SK-N-SH treated with all-trans-retinoic acid at 6 μM for 48 hours (cell line): ENCODE data around the gene DNMT3A.

Source experiments
- ATAC-seq: fragments of 200-7000 bp; cut with Tn5 transposase; 3 replicates; pipeline ENCODE4 v1.9.1; 2020; ENCODE audit warnings: mild to moderate bottlenecking, moderate library complexity
- ARNTL ChIP-seq: fragments of 450-650 bp; formaldehyde crosslinking; IDR thresholded peaks from 2 replicates; pipeline ENCODE4 v1.5.0; 2020; ENCODE audit warnings: low read depth, mild to moderate bottlenecking, moderate library complexity, borderline replicate concordance
- BACH2 ChIP-seq: fragments of 250-450 bp; sonication (Bioruptor Pico); IDR thresholded peaks from 2 replicates; pipeline ENCODE4 v1.9.0; 2021; ENCODE audit warnings: mild to moderate bottlenecking, borderline replicate concordance
- ESRRG ChIP-seq: fragments of 250-450 bp; sonication (Bioruptor Pico); IDR thresholded peaks from 2 replicates; pipeline ENCODE4 v1.6.1; 2021; ENCODE audit warnings: mild to moderate bottlenecking
- GLIS3 ChIP-seq: fragments of 250-450 bp; sonication (Bioruptor Pico); IDR thresholded peaks from 2 replicates; pipeline ENCODE4 v1.5.0; 2020; ENCODE audit warnings: mild to moderate bottlenecking, moderate library complexity
- ISL1 ChIP-seq: fragments of 250-450 bp; sonication (Bioruptor Pico); IDR thresholded peaks from 2 replicates; pipeline ENCODE4 v2.1.2; 2022; ENCODE audit warnings: mild to moderate bottlenecking, moderate library complexity
- PATZ1 ChIP-seq: fragments of 250-450 bp; sonication (Bioruptor Pico); IDR thresholded peaks from 2 replicates; pipeline ENCODE4 v1.8.0; 2020; ENCODE audit warnings: mild to moderate bottlenecking, moderate library complexity, borderline replicate concordance
- POU6F1 ChIP-seq: fragments of 250-450 bp; sonication (Bioruptor Pico); IDR thresholded peaks from 2 replicates; pipeline ENCODE4 v1.8.0; 2021; ENCODE audit warnings: low read depth, mild to moderate bottlenecking, moderate library complexity, borderline replicate concordance
- PPARA ChIP-seq: fragments of 250-450 bp; sonication (Bioruptor Pico); IDR thresholded peaks from 2 replicates; pipeline ENCODE4 v1.5.0; 2020; ENCODE audit warnings: mild to moderate bottlenecking, borderline replicate concordance
- RARB ChIP-seq: fragments of 250-450 bp; sonication (Bioruptor Pico); IDR thresholded peaks from 2 replicates; pipeline ENCODE4 v1.8.0; 2021; ENCODE audit warnings: mild to moderate bottlenecking, moderate library complexity
- SNAI2 ChIP-seq: fragments of 250-450 bp; sonication (Bioruptor Pico); IDR thresholded peaks from 2 replicates; pipeline ENCODE4 v1.5.0; 2020; ENCODE audit warnings: mild to moderate bottlenecking, moderate library complexity
- TOX ChIP-seq: fragments of 250-450 bp; sonication (Bioruptor Pico); IDR thresholded peaks from 2 replicates; pipeline ENCODE4 v1.8.0; 2021; ENCODE audit warnings: mild to moderate bottlenecking, moderate library complexity, borderline replicate concordance
- ZFP3 ChIP-seq: fragments of 250-450 bp; sonication (Bioruptor Pico); IDR thresholded peaks from 2 replicates; pipeline ENCODE4 v1.5.0; 2020; ENCODE audit warnings: mild to moderate bottlenecking, moderate library complexity
- ZFP30 ChIP-seq: fragments of 450-650 bp; formaldehyde crosslinking; IDR thresholded peaks from 2 replicates; pipeline ENCODE4 v1.5.0; 2022; ENCODE audit warnings: mild to moderate bottlenecking, moderate library complexity
- ZNF565 ChIP-seq: fragments of 450-650 bp; formaldehyde crosslinking; conservative IDR thresholded peaks from 2 replicates; pipeline ENCODE4 v1.5.0; 2020; ENCODE audit warnings: low read depth, mild to moderate bottlenecking, moderate library complexity
- ZNF70 ChIP-seq: fragments of 450-650 bp; formaldehyde crosslinking; IDR thresholded peaks from 2 replicates; pipeline ENCODE4 v1.5.0; 2020; ENCODE audit warnings: mild to moderate bottlenecking, moderate library complexity
- ZNF8 ChIP-seq: fragments of 450-650 bp; formaldehyde crosslinking; IDR thresholded peaks from 2 replicates; pipeline ENCODE4 v1.5.0; 2020; ENCODE audit warnings: mild to moderate bottlenecking, moderate library complexity
- TF ChIP-seq, protein P1 (sequence below): fragments of 250-450 bp; sonication (Bioruptor Pico); IDR thresholded peaks from 2 replicates; pipeline ENCODE4 v1.5.1; 2021; ENCODE audit warnings: mild to moderate bottlenecking, moderate library complexity
- TF ChIP-seq, protein P2 (sequence below): fragments of 250-450 bp; sonication (Bioruptor Pico); IDR thresholded peaks from 2 replicates; pipeline ENCODE4 v1.5.1; 2020; ENCODE audit warnings: low read depth, mild to moderate bottlenecking, moderate library complexity
- TF ChIP-seq, protein P3 (sequence below): fragments of 250-450 bp; sonication (Bioruptor Pico); IDR thresholded peaks from 2 replicates; pipeline ENCODE4 v1.5.0; 2020; ENCODE audit warnings: mild to moderate bottlenecking, moderate library complexity

DNMT3A gene

DNA sequence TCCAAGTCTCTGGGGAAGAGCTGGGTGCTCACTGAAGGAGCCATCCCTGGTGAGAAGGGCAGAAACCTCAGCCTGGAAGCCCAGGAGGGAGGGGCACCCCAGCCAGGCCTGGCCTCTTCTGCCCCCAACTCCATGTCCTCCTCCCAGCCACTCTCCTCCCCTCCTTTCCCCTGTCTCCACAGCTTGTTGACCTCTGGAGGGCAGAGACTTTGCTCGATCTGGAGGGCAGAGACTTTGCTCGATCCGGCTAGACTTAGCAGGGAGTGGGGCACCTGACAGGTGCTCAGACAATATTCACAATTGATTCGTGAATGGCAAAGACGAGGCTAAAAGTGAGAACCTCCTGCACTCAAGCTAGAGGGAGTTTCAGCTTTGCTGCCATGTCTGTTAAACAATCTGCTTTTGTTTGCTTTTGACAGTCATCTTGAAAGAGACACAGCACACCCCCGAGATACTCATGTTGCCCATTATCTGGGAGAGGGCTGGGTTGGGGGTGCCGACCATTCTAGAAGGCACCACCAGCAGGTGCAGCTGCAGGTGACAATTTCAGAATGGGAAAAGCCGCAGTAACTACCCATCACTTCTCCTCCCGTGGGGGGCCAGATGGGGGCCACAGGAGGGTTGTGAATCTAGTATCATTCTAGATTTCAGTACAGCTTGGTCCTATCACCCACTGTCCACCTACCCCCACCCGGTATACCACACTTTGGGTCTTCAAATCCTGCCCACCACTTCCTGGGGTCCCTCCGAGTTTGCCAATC lies 54.8 kb downstream of the DNMT3A start (continued):
- TF ChIP-seq, protein P1, sequence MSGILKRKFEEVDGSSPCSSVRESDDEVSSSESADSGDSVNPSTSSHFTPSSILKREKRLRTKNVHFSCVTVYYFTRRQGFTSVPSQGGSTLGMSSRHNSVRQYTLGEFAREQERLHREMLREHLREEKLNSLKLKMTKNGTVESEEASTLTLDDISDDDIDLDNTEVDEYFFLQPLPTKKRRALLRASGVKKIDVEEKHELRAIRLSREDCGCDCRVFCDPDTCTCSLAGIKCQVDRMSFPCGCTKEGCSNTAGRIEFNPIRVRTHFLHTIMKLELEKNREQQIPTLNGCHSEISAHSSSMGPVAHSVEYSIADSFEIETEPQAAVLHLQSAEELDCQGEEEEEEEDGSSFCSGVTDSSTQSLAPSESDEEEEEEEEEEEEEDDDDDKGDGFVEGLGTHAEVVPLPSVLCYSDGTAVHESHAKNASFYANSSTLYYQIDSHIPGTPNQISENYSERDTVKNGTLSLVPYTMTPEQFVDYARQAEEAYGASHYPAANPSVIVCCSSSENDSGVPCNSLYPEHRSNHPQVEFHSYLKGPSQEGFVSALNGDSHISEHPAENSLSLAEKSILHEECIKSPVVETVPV (CRISPR knock-in tag) = no peak

- ATAC-seq = no peak; the same call in 2 of the 3 replicates
- TF ChIP-seq TOX (CRISPR knock-in tag) (no peak), PPARA (no peak), ZNF565 (CRISPR knock-in tag) (no peak)
- TF ChIP-seq, protein P2, sequence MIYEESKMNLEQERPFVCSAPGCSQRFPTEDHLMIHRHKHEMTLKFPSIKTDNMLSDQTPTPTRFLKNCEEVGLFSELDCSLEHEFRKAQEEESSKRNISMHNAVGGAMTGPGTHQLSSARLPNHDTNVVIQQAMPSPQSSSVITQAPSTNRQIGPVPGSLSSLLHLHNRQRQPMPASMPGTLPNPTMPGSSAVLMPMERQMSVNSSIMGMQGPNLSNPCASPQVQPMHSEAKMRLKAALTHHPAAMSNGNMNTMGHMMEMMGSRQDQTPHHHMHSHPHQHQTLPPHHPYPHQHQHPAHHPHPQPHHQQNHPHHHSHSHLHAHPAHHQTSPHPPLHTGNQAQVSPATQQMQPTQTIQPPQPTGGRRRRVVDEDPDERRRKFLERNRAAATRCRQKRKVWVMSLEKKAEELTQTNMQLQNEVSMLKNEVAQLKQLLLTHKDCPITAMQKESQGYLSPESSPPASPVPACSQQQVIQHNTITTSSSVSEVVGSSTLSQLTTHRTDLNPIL (CRISPR knock-in tag) = no peak
Measured at GRCh38 chr2:25286025-25286400, 55.7 kb downstream of the DNMT3A start.

DNA sequence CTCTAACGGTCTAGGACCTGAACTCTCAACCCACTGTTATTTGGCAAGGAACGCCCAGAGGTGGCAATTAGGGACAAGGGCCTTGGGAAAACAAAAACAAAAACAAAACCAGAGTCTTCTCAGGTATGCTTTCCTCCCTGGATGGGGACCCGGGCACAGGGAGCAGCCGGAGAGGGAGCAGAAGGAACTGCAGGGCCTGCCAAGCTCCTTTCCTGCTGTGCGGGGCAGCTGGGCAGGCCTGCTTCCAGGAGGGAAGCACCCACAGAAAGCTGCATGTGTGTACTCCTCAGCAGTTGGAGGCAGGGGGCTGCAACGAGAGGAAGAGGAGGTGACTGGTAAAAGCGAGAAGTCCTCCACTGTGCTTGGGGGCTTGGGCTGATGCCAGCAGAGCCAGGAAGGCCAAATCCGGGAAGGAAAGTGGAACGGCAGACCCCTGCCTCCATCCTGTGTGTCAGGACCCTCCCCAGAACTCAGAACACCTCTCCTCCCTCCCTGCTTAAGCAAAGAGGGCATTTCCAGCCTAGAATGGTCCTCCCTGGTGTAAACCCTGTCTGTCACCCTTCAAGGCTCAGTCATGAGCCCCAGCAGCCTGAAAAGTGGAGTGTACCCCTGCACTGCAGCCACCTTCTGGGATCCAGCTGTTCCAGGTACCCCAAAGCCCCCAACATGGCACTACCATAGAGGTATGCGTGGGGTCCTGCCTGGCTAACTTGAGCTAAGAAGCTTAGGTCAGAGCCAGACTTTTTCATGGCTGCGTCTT lies 56.3 kb downstream of the DNMT3A start:
- TF ChIP-seq TOX (CRISPR knock-in tag) (no peak), GLIS3 (no peak), POU6F1 (CRISPR knock-in tag) (no peak), ESRRG (CRISPR knock-in tag) (no peak), ZNF8 (CRISPR knock-in tag) (no peak), BACH2 (CRISPR knock-in tag) (no peak), RARB (CRISPR knock-in tag) (no peak), ARNTL (CRISPR knock-in tag) (no peak), ZFP30 (no peak), ZFP3 (CRISPR knock-in tag) (no peak), ISL1 (CRISPR knock-in tag) (no peak)
- TF ChIP-seq, protein P1 (CRISPR knock-in tag) = no peak
- TF ChIP-seq, protein P3, sequence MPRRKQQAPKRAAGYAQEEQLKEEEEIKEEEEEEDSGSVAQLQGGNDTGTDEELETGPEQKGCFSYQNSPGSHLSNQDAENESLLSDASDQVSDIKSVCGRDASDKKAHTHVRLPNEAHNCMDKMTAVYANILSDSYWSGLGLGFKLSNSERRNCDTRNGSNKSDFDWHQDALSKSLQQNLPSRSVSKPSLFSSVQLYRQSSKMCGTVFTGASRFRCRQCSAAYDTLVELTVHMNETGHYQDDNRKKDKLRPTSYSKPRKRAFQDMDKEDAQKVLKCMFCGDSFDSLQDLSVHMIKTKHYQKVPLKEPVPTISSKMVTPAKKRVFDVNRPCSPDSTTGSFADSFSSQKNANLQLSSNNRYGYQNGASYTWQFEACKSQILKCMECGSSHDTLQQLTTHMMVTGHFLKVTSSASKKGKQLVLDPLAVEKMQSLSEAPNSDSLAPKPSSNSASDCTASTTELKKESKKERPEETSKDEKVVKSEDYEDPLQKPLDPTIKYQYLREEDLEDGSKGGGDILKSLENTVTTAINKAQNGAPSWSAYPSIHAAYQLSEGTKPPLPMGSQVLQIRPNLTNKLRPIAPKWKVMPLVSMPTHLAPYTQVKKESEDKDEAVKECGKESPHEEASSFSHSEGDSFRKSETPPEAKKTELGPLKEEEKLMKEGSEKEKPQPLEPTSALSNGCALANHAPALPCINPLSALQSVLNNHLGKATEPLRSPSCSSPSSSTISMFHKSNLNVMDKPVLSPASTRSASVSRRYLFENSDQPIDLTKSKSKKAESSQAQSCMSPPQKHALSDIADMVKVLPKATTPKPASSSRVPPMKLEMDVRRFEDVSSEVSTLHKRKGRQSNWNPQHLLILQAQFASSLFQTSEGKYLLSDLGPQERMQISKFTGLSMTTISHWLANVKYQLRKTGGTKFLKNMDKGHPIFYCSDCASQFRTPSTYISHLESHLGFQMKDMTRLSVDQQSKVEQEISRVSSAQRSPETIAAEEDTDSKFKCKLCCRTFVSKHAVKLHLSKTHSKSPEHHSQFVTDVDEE (CRISPR knock-in tag) = no peak
- ATAC-seq = no peak

- no peak for ATAC-seq
- TF ChIP-seq ISL1 (CRISPR knock-in tag) = no peak
- TF ChIP-seq, protein P2 (CRISPR knock-in tag) = no peak
- no peak for TF ChIP-seq ZNF70
- TF ChIP-seq SNAI2 (CRISPR knock-in tag) = no peak
- no peak for TF ChIP-seq ZNF8 (CRISPR knock-in tag)
- no peak for TF ChIP-seq GLIS3
- TF ChIP-seq, protein P3 (CRISPR knock-in tag) = no peak
- TF ChIP-seq PATZ1 (CRISPR knock-in tag) = no peak
Measured at GRCh38 chr2:25284756-25285155, 57.0 kb downstream of the DNMT3A start.
